Muscle of back (tissue), 11 donors: ENCODE data around the gene PRRC2B. TPM values are rescaled to one million over a fixed set of nuclear protein-coding genes. Genes with fewer than 3 reads are reported as not detected.

ENCODE experiments used
- DNase-seq, 3 donors: peaks; one replicate each; pipeline versions ENCODE4 v3.0.0 to v3.0.0-alpha.2; 2013
- polyA plus RNA-seq, 10 donors: library from polyadenylated mRNA; unstranded; fragments of 120-200 nt; gene quantifications; one replicate each; pipeline ENCODE4 v1.2.1, GENCODE V29; 2013; ENCODE audit not compliant: insufficient read length in 10 of 10

Gene PRRC2B
- polyA plus RNA-seq, 10 donors = 124 to 177 (median 145) TPM

GRCh38 chr9:131405858-131406537 lies 12.1 kb downstream of the PRRC2B start:
- no peak for DNase-seq

- peak in 1 of 3 donors; percentile 31 for DNase-seq
These were observed 12.9 kb downstream of the PRRC2B start for GRCh38 chr9:131406563-131407436.

- peak in 1 of 3 donors; percentile 32 for DNase-seq
These were observed 13.9 kb downstream of the PRRC2B start for GRCh38 chr9:131407717-131408195.

- DNase-seq = no peak
These were observed 15.6 kb downstream of the PRRC2B start for GRCh38 chr9:131409458-131409992.

- peak in 2 of 3 donors; percentile 46 to 53 for DNase-seq
These were observed 16.2 kb downstream of the PRRC2B start for GRCh38 chr9:131410044-131410491.

GRCh38 chr9:131411719-131412681 lies 18.1 kb downstream of the PRRC2B start:
- no peak for DNase-seq

- no peak for DNase-seq
These were observed 22.6 kb downstream of the PRRC2B start for GRCh38 chr9:131416509-131416908.

- DNase-seq = no peak
These were observed 23.6 kb downstream of the PRRC2B start for GRCh38 chr9:131417264-131418142.

- peak in 1 of 3 donors; percentile 42 for DNase-seq
These were observed 24.5 kb downstream of the PRRC2B start for GRCh38 chr9:131418143-131419025.

GRCh38 chr9:131419026-131419614 lies 25.2 kb downstream of the PRRC2B start:
- no peak for DNase-seq

- DNase-seq = no peak
These were observed 25.8 kb downstream of the PRRC2B start for GRCh38 chr9:131419716-131420115.

GRCh38 chr9:131420980-131421624 lies 27.2 kb downstream of the PRRC2B start:
- peak in 1 of 3 donors; percentile 58 for DNase-seq

GRCh38 chr9:131421691-131422090 lies 27.8 kb downstream of the PRRC2B start:
- DNase-seq = no peak

- DNase-seq = peak in 1 of 3 donors; percentile 30
These were observed 28.4 kb downstream of the PRRC2B start for GRCh38 chr9:131422241-131422792.

- DNase-seq = peak in 2 of 3 donors; percentile 67 to 90
These were observed 29.3 kb downstream of the PRRC2B start for GRCh38 chr9:131423171-131423581.

GRCh38 chr9:131426545-131426944 lies 32.7 kb downstream of the PRRC2B start:
- DNase-seq = no peak

- no peak for DNase-seq
These were observed 35.5 kb downstream of the PRRC2B start for GRCh38 chr9:131429121-131430012.
